DMS53 treated with DMSO at 0.1 percent for 48 hours (cell line): ENCODE results near the gene ANKLE2.
"Not testable (repeated sequence)": the region's sequence is repeated elsewhere in the genome, so short reads cannot be mapped to it uniquely, and the experiment has no call there.

Source experiments
- DNase-seq: peaks from one replicate; lab custom pipeline; 2025; ENCODE audit not compliant: unreplicated experiment; lab: John Stamatoyannopoulos, UW

The ANKLE2 gene

DNA sequence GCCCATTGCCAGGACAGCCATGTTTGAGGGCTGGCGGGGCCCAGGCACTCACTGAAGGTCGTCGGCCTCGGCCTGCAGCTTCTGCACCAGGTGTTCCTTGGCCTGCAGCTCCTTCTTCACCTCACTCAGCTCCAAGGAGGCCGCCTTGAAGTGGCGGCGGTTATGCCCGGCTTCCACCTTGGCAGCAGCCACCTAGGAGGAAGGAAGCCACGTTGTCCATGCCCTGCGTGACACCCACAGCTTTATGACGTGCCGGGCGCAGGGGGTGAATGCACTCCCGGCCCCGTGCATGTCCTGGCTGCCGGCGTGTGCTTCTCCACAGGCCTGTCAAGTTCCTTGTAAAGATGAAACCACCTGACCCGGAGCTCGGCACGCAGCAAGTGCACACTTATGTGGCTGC lies 16.0 kb upstream of the ANKLE2 start:
- no peak for DNase-seq

DNA sequence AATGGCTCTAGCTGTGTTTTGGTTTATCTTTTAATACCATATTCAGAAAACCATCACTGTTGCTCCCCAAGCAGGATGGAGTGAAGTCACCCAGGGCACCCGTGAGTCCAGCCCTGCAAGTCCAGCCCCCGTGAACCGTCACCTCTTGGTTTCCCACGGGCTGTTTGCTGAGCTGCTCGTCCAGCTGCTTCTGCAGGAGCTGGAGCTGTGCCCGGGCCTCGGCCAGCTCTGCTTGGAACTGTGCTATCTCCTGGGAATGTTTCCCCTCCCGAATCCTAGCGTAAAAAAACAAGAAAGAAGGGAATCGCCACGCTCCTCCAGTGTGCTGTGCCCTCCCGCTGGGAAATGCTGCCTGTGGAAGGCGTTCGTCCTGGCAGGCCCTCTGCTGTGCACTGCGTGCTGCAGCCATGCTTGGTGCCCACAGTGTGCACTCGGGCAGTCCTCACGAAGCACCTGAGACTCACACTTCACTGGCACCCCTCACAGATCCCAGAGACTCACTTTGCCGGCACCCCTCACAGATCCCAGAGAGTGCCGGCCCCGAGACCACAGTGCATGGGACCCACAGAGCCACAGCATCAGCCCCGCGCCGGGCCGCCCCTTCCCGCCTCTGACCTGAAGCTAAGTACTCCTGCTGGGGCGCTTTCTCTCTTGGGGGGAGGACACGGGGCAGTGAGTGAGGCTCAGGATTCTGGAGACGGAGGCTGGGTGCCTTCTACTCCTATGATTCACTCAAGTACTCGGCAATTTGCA lies 15.4 kb upstream of the ANKLE2 start:
- DNase-seq: no peak

DNA sequence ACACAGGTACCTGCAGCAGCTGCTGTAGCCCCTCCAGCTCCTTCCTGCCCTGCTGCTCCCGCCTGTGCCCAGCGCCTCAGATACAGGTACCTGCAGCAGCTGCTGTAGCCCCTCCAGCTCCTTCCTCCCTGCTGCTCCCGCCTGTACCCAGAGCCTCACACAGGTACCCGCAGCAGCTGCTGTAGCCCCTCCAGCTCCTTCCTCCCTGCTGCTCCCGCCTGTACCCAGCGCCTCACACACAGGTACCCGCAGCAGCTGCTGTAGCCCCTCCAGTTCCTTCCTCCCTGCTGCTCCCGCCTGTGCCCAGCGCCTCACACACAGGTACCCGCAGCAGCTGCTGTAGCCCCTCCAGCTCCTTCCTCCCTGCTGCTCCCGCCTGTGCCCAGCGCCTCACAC lies 14.6 kb upstream of the ANKLE2 start:
- DNase-seq: not testable (repeated sequence)

DNA sequence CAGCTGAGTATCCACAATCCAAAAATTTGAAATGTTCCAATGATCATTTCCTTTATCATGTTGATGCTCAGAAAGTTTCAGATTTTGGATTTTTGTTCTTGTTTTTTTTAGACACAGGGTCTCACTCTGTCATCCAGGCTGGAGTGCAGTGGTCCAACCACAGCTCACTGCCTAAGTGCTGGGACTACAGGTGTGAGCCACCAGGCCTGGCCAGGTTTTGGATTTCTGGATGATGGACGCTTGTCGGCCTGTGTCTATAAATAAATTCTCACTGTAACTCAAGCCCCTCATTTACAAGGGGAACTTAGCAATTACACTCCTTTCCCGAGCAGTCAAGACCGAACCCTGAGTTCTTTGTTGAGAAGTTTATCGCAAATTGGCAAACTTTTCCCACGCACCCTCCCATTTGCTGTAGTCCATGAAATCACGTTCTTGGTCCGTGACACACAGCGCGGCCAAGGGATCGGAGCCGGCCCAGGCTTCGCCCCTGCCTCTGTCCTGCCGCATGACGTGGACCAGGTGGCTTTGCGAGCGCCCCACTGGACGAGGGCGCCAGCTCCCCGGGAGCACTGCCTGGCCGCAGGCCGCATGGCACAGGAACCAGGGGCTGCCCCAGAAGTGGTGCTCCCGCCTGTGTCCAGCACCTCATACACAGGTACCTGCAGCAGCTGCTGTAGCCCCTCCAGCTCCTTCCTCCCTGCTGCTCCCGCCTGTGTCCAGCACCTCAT lies 14.0 kb upstream of the ANKLE2 start:
- DNase-seq: no peak

DNA sequence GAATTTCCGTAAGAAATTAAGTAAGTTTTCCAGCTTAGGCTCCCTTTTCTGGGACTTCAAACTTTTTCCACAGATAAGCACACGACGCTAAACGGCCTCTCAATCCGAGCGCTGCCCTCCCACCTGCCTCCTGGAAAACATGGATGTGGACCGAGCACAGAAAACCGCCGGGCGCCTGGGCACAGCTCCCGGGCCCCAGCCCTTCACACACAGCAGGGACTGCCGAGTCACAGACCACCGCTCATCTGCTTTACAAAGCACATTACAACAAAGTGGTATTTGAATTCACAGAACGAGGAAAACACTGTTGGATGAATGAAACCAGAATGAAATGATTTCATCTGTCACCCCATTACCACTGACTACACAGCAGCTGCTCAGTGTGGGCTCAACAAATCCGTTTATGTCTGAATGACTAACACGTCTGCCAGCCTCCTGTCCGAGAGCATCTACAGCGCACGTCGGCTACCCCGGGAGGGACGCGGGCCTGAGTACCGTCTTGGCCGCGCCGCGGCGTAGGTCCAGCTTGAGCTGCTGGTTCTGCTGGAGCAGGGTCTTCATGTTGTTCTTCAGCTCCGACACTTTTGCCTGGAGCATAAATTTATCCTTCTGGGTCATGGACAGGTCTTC lies 13.1 kb upstream of the ANKLE2 start:
- DNase-seq: no peak

DNA sequence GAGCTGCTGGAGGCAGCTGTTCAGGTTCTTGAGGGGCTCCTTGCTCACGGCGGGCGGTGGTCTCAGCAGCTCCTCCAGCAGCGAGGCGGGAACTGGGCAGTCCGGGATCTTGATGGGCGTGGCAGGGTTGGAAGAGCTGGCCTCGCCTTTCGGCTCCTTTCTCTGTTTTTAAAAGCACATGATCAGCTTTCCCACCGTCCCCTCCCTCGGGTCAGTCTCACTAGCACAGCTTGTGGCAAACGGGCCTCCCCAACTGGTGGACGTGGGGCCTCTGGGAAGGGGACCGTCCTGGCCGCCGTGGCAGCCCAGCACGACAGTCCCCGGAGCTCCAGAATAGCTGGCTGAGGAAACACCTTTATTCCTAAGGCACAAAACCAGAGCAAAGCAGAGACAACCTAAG lies 12.5 kb upstream of the ANKLE2 start:
- no peak for DNase-seq

DNA sequence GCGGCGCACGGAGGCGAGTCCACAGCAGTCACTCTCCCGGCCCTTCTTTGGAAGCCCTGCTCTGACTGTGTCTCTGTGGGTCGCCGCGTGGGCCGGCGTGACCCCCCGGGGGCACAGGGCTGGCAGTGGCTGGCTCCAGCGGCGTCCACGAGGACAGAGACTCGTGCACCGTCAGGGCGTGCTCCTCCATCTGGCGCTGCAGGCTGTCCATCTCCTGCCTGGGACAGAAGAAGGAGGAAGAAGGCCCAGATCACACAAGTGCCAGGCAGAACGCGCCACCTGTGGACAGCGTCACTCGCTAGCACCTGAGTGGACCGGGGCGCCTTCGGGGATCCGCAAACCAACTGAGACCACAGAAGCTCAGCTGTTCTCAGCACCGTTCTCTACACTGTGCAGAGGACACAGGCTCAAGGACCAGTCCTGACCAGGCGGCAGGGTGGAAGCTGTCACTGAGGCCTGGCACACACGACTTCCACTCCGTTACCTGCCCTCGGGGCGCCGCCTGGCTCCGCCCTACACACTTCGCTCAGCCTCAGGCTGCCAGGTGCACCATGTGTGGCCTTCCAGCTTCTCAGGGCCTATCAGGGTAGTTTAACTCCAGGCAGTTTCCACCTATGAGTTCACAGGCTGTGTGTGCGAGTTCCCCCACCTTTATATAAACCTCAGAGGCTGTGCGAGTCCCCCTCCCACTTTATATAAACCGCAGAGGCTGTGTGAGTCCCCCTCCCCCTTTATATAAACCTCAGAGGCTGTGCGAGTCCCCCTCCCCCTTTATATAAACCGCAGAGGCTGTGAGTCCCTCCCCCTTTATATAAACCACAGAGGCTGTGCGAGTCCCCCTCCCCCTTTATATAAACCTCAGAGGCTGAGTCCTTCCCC lies 11.7 kb upstream of the ANKLE2 start:
- no peak for DNase-seq

DNA sequence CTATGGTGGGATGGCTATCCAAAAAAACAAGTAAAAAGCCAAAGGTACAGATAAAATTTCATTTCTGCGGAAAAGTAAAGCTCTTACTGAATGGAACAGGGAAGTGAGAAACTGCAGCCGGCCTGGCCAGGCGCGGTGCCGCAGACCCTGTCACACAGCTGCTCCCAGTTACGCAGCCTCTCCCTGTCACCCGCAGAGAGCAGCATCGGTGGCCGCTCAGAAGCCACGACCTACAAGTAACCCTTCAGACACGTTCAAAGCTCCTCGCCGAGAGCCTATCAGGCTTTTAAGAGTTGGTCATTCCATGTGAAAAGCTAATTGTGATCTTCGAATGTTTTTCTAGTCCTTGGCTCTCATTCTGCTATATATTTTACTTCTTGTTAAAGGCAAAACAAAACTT lies 11.0 kb upstream of the ANKLE2 start:
- no peak for DNase-seq

DNA sequence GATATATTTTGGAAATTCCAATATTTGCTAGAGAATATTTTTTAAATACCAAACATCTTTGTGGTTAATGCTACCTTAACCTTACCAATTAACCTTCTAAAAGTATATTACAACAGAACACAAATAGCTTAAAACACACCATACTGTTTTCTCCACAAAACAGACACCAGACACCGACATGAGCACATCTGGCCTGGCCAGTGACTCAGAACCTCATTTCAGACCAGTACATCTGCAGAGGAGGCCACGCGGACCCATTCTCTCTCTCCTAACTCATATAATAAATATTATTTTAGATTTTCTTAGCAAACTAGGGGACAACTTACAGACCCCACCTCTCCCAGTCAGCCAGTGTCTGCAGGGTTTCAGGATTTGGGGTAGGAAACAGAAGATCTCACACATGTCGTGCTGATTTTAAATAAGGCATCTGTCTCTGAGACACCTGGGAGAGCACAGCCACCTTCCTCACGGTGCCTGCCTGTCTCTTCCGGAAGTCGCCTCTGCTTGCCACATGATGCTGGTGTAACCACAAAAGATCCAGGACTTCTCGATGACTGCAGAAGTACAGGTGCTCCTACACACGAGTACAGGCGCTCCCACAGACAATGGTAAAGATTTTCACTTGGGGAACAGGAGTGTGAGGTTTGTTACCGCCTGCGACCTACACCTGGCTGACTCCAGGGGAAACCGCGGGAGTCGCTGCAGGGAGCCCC lies 9.7 kb upstream of the ANKLE2 start:
- no peak for DNase-seq

DNA sequence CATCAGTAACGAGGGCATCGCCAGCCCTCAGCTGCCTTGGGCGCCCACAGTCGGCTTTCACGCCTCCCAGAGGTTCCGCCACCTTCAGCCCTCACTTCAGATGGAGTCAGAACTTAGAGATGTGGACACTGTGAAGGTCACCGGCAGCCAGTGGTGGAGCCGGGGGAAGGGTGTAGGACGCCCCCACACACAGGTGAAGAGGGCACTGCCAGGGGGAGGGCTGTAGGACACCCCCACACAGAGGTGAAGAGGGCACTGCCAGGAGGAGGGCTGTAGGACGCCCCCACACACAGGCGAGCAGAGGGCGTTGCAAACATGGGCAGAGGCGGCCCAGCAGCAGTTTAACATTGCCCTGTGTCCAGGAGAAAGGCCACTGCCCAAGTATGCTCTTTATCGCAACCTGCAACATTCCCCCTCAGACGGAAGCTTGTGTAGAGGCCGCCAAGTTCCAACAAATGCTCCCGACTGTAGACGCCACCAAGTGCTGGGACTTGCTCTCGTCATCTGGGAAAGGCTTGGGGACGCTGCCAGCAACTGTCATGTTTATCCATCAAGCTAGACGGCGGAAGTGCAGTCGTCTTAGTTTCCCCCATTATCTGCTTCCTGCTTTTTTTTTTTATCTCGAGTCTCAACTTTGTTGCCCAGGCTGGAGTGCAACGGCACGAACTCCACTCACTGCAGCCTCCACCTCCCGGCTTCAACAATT lies 4.9 kb upstream of the ANKLE2 start:
- no peak for DNase-seq

DNA sequence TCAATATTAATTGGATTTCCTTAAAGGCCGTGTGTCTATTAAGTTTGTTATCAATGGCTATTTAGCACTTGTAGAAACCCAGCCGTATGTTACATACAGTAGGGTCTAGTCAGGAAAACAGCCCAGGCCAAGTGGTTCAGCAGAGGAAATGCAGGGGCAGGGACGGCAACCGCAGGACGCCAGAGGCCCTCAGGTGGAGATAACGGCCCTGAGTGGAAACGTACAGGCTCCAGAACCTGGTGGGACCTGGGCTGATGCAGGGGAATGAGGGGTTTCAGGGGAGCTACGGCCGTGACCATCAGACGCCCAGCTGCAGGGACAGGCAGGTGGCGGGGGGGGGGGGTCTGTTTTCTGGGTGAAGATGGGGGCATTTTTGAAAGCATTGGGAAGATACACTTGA lies 3.7 kb upstream of the ANKLE2 start:
- no peak for DNase-seq

DNA sequence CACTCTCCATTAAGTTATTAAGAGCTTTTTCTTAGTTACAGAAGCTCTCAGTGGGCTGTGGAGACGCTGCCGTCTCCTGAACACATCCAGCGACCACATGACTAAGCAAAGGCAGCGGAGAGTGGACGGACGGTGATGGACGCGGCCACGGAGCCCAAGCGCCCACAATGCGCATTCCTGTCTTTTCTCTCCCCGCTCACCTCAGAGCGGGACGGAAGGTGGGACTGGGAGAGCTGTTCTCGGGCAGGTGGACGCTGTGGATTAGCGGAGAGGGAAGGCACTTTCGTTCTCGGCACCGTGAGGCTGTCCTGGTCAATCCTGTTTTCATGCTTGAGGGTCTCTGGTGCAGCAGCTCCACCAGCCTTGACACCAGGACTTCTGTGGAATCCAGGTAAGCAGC lies 2.6 kb upstream of the ANKLE2 start:
- no peak for DNase-seq

DNA sequence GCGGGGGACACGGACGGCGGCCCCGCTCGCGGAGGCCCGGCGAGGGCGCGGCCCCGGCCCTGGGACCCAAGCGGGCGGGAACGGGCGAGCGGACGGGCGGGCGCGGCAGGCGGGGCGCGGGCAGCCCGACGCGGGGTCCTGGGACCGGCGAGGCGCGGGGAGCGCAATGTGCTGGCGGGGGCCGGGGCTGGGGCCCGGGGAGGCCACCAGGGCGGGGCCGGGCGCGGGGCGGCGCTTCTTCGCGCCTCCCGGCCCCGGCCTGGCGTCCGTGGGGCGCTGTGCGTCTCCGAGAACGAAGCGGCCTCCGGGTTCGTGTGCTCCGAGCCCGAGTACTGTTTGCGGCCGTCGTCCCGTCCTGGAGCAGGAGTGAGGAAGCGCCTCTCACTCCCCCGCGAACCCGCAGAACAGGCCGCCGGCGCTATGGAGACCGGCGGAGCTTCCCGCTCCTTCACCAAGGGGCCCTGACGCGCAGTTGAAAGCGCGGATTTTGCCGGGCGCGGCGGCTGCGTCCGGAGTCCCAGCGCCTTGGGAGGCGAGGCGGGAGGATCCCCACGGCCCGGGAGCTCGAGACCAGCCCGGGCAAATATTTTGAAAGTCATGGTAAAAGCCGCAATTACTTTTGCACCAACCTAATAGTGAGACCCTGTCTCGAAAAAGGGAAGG lies 420 bp upstream of the ANKLE2 start:
- DNase-seq: peak; percentile 68

DNA sequence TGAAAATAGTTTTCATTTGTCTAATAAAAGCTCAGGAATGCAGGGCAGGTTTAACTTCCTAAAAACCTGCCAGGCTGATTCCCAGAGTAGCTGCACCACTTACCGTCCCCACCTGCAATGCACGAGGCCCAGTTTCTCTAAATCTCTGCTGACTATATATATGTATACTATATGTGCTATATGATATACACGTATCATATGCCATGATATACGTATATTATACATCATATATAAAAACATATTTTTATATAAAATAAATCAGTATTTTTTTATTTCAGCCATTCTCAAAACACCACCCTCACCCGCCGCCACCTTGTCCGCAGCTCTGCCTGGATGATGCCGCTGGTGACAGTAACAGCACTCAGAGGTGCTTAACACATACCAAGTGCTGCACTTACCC lies 2.3 kb downstream of the ANKLE2 start:
- no peak for DNase-seq

DNA sequence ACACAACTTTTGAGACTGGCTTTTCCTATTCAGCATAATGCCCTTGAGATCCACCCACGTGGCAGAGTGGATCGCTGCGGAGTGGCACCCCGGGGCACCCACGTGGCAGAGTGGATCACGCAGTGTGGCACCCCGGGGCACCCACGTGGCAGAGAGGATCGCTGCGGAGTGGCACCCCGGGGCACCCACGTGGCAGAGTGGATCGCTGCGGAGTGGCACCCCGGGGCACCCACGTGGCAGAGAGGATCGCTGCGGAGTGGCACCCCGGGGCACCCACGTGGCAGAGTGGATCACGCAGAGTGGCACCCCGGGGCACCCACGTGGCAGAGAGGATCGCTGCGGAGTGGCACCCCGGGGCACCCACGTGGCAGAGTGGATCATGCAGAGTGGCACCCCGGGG lies 2.8 kb downstream of the ANKLE2 start:
- not testable (repeated sequence) for DNase-seq

DNA sequence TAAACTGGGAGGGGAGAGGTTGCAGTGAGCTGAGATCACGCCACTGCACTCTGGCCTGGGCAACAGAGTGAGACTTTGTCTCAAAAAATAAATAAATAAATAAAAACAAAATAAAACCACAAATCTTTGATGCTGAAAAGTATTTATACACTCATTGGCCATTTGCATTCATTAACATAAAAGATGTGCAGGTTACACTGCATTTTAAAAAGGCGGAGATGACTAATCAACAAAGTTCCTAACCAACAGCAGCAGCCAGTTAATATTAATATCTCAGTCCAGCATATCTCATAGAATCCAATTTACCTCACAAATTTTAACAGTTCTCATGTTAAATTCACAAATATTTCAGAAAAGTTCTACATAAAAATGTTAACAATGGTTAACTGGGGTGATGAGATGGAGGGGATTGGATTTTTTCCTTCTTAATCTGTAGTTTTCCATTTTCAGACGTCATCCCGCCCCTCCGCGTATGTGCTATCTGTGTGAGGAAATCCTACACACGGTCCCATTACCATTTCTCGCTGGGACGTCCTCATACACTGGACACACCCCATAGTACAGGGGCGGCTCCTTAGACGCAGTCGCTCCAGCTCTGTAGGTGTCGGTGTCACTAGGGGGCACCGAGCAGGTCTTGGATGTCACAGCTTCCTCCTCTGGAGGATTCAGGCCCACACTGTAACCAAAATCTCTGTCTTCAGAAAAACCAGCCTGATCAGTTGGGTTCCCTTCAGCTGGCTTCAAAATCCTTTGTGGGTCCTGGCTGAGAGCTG lies 7.3 kb downstream of the ANKLE2 start:
- DNase-seq: no peak

DNA sequence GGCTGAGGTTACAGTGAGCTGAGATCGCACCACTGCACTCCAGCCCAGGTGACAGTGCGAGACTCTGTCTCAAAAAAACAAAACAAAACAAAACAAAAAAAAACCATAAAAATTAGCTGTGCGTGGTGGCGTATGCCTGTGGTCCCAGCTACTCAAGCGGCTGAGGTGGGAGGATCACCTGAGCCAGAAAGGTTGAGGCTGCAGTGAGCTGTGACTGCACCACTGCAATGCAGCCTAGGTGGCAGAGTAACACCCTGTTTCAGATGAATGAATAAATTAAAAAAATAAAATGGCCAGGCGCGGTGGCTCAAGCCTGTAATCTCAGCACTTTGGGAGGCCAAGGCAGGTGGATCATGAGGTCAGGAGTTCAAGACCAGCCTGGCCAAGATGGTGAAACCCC lies 8.0 kb downstream of the ANKLE2 start:
- DNase-seq: not testable (repeated sequence)

DNA sequence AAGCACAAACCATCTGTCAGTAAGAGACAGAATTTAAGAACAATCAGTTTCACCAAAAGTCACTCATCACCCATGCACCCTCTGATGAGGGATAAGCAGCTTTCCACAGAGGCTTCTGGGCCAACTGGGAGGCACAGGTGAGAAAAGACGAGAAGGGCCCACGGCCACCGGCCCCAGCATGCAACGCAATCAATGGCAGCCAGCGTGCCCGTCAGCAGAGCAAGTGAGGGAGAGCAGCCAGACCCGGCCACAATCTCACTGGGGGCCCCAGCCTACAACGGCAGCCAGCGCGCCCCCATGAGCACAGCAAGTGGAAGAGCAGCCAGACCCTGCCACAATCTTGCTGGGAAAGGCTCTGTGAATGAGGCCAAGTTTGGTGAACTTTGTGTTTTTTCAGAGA lies 13.3 kb downstream of the ANKLE2 start:
- DNase-seq: no peak

DNA sequence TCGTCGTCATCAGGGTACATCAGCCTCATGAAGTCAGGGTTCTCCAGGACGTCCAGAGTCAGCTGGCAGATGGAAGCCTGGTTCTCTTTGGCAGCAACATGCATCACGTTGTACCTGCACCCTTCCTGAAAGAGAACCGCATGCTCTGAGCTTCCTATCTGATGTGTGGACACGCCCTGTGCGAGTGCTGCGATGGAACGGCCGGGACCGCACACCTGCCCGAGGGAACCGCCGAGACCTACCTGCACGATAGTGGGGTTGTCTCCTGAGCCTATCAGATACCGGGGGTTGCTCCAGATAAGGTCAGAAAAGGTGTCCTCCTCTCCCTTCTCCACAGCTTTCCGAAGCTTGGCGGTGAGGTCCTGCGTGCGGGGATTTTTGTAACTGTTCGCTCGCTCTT lies 13.7 kb downstream of the ANKLE2 start:
- DNase-seq: no peak
